Chondrocyte (in vitro differentiated cells): Measurements from ENCODE around the gene TNS2. TPM values are rescaled to one million over a fixed set of nuclear protein-coding genes. Genes with fewer than 3 reads are reported as not detected.
"Not testable (repeated sequence)": the region's sequence is repeated elsewhere in the genome, so short reads cannot be mapped to it uniquely, and the experiment has no call there.

ENCODE experiments used
- DNase-seq: peaks from one replicate; pipeline ENCODE4 v3.0.0; 2021; ENCODE audit warnings: mixed read lengths, low spot score
- H3K27ac Mint-ChIP-seq: one replicate; pipeline ENCODE4 v1.8.0; 2021; ENCODE audit warnings: mild to moderate bottlenecking, moderate library complexity, mixed read lengths; ENCODE audit not compliant: unreplicated experiment
- H3K27me3 Mint-ChIP-seq: 2 replicates; pipeline ENCODE4 v1.8.0; 2021; ENCODE audit warnings: low read depth, mixed read lengths
- H3K36me3 Mint-ChIP-seq: 2 replicates; pipeline ENCODE4 v1.8.0; 2021; ENCODE audit warnings: low read depth, mixed read lengths
- H3K4me1 Mint-ChIP-seq: 2 replicates; pipeline ENCODE4 v1.8.0; 2021; ENCODE audit warnings: low read depth, mild to moderate bottlenecking, mixed read lengths
- H3K4me3 Mint-ChIP-seq: one replicate; pipeline ENCODE4 v1.8.0; 2021; ENCODE audit warnings: mild to moderate bottlenecking, moderate library complexity, mixed read lengths; ENCODE audit not compliant: unreplicated experiment
- H3K9me3 Mint-ChIP-seq: 2 replicates; pipeline ENCODE4 v1.8.0; 2021; ENCODE audit warnings: low read depth, mixed read lengths
- total RNA-seq: library from RNA; stranded (reverse); gene quantifications from 3 replicates; pipeline ENCODE4 v1.2.1, GENCODE V29; 2021
- TF ChIP-seq, protein P1 (sequence below): fragments of 200-600 bp; sonication (generic); IDR thresholded peaks from 2 replicates; pipeline ENCODE4 v1.5.0; 2021; ENCODE audit warnings: antibody characterized with exemption, mild to moderate bottlenecking, moderate library complexity

TNS2 gene
- total RNA-seq, 1 donor from 2014 or later, result 104 TPM

- Mint-ChIP-seq H3K9me3 (no peaks in the 10 kb centered on the region), H3K27me3 (no peaks in the 10 kb centered on the region), H3K4me3 (no peak overlapping the region), H3K36me3 (peaks cover 8% of the 10 kb centered on the region), H3K4me1 (peaks cover 47% of the 10 kb centered on the region), H3K27ac (peak overlapping the region; percentile 61)
- TF ChIP-seq, protein P1, sequence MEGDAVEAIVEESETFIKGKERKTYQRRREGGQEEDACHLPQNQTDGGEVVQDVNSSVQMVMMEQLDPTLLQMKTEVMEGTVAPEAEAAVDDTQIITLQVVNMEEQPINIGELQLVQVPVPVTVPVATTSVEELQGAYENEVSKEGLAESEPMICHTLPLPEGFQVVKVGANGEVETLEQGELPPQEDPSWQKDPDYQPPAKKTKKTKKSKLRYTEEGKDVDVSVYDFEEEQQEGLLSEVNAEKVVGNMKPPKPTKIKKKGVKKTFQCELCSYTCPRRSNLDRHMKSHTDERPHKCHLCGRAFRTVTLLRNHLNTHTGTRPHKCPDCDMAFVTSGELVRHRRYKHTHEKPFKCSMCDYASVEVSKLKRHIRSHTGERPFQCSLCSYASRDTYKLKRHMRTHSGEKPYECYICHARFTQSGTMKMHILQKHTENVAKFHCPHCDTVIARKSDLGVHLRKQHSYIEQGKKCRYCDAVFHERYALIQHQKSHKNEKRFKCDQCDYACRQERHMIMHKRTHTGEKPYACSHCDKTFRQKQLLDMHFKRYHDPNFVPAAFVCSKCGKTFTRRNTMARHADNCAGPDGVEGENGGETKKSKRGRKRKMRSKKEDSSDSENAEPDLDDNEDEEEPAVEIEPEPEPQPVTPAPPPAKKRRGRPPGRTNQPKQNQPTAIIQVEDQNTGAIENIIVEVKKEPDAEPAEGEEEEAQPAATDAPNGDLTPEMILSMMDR, result no peak
- DNase-seq, result no peak
Observed at GRCh38 chr12:53011889-53012288, 38.0 kb upstream of the TNS2 start.

DNA sequence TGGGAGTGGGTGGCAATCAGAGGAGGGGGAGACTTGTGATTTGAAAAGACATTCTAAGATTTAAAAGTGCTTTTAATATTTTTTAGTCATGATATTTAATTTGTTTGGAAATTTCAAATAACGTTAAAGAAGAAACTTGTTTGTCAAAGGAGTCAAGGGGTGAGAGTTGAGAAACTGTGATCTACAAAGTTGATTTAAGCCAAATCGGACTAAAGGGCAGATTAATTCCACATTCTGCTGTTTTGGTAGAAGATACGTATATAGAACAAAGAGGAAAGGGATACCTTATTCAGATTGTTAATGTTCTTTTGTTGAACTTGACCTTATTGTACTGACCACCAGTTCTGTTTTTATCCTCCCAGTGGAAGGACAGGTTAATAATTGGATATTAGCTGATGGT is 36.9 kb upstream of the TNS2 start:
- Mint-ChIP-seq H3K4me1 (peaks cover 38% of the 10 kb centered on the region), H3K27me3 (no peaks in the 10 kb centered on the region), H3K36me3 (peaks cover 11% of the 10 kb centered on the region), H3K27ac (no peak overlapping the region), H3K4me3 (no peak overlapping the region), H3K9me3 (no peaks in the 10 kb centered on the region)
- no peak for DNase-seq
- TF ChIP-seq, protein P1, result no peak

DNA sequence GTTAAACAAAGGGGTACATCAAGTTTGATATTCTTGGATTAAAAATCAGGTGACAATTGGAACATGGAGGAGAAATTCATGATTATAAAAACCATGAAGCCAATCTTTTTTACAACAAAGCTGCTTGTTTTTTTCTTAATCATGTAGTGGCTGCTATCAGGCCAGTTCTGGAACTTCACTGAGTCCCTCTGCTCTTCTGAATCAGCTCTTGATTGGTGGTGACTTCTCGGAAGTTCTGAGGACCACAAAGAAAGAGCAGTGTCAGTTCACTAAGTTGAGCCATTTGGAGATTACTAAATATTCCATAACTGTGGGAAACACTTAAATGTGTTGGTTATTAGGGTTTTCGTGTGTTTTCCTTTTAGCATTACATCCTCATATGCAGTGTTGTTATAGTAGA is 35.2 kb upstream of the TNS2 start:
- H3K9me3 Mint-ChIP-seq, result no peaks in the 10 kb centered on the region
- TF ChIP-seq, protein P1, result no peak
- no peak overlapping the region for H3K27ac Mint-ChIP-seq
- peaks cover 20% of the 10 kb centered on the region for H3K4me1 Mint-ChIP-seq
- no peaks in the 10 kb centered on the region for H3K27me3 Mint-ChIP-seq
- H3K4me3 Mint-ChIP-seq, result no peak overlapping the region
- no peak for DNase-seq
- peaks cover 19% of the 10 kb centered on the region for H3K36me3 Mint-ChIP-seq

DNA sequence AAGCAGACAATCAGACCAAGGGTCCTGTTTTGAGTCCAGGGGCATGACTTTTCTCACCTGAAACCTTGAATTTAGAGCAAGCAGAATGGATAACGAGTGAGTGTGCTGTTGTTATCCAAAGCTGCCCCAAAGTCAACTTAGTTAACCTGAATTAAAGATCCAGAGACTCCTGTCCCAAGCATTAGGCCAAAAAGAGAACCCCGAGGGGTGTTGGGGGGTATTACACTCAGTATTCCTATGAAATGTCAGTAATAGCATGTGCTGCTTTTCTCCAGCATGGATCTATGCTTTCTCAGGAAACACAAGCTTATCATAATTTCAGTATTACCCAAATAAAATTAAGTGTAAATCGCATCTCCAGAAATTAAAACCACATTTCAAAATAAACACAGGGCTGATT is 24.6 kb upstream of the TNS2 start:
- no peak for DNase-seq
- TF ChIP-seq, protein P1, result no peak
- Mint-ChIP-seq H3K4me3 (no peak overlapping the region), H3K36me3 (peaks cover 37% of the 10 kb centered on the region), H3K27me3 (no peaks in the 10 kb centered on the region), H3K9me3 (no peaks in the 10 kb centered on the region), H3K27ac (no peak overlapping the region), H3K4me1 (no peaks in the 10 kb centered on the region)

GRCh38 chr12:53027014-53027413 is 22.9 kb upstream of the TNS2 start:
- H3K36me3 Mint-ChIP-seq, result peaks cover 42% of the 10 kb centered on the region
- not testable (repeated sequence) for H3K27ac Mint-ChIP-seq, H3K9me3 Mint-ChIP-seq, H3K4me1 Mint-ChIP-seq, H3K27me3 Mint-ChIP-seq, H3K4me3 Mint-ChIP-seq, DNase-seq

DNA sequence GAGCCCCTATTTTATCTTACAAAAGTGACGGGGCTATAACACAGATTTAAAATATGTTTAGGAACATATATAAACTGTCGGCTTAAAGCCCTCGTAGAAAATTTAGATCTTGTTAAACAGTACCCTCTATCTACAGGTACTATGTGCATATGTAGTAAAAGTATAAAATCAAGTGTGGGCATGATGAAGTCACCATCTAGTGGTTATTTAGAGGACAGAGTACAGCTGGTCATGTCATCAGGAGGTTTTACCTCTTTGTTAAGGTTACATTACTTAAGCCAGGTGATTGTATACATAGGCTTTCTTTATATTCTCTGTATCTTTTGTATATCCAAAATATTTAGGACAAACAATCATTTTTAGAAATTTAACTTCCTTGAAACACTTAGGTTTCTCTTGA is 18.2 kb upstream of the TNS2 start:
- no peaks in the 10 kb centered on the region for H3K9me3 Mint-ChIP-seq
- DNase-seq, result no peak
- peaks cover 44% of the 10 kb centered on the region for H3K36me3 Mint-ChIP-seq
- H3K4me3 Mint-ChIP-seq, result no peak overlapping the region
- H3K4me1 Mint-ChIP-seq, result peaks cover 9% of the 10 kb centered on the region
- TF ChIP-seq, protein P1, result peak; percentile 23
- no peak overlapping the region for H3K27ac Mint-ChIP-seq
- no peaks in the 10 kb centered on the region for H3K27me3 Mint-ChIP-seq

- H3K9me3 Mint-ChIP-seq, DNase-seq, H3K27me3 Mint-ChIP-seq, H3K4me3 Mint-ChIP-seq: not testable (repeated sequence)
- H3K27ac Mint-ChIP-seq, result peak overlapping the region; percentile 19
- peaks cover 12% of the 10 kb centered on the region for H3K4me1 Mint-ChIP-seq
- peaks cover 46% of the 10 kb centered on the region for H3K36me3 Mint-ChIP-seq
Observed at GRCh38 chr12:53033832-53034231, 16.0 kb upstream of the TNS2 start.
